H1 (cell line): ENCODE measurements around the gene ZNF562. TPM values are rescaled to one million over a fixed set of nuclear protein-coding genes. Genes with fewer than 3 reads are reported as not detected.

Experiments used
- BRCA1 ChIP-seq: IDR thresholded peaks from 2 replicates; pipeline ENCODE4 v1.6.1; 2012; ENCODE audit warnings: low read depth, low read length, improper control_type of control experiment
- CBX8 ChIP-seq: fragments of 300-800, 300-1000 bp; sonication (generic); IDR thresholded peaks from 2 replicates; pipeline ENCODE4 v1.7.1; 2016; ENCODE audit warnings: low read depth, low read length, borderline replicate concordance
- CHD2 ChIP-seq: IDR thresholded peaks from 2 replicates; pipeline ENCODE4 v1.6.1; 2012; ENCODE audit warnings: low read length, improper control_type of control experiment
- CREB1 ChIP-seq: IDR thresholded peaks from 2 replicates; pipeline ENCODE4 v1.6.1; 2012; ENCODE audit warnings: inconsistent platforms
- CTBP2 ChIP-seq: IDR thresholded peaks from 2 replicates; pipeline ENCODE4 v1.7.0; 2011; ENCODE audit warnings: borderline replicate concordance, mild to moderate bottlenecking, moderate library complexity, mixed read lengths, low read length; ENCODE audit not compliant: insufficient read depth, insufficient read length
- E2F6 ChIP-seq: IDR thresholded peaks from 2 replicates; pipeline ENCODE4 v1.6.1; 2012; ENCODE audit warnings: inconsistent platforms
- EP300 ChIP-seq, 2 experiments: IDR thresholded peaks; 1 replicate in 1 of 2; 2 replicates in 1 of 2; pipeline ENCODE4 v1.6.1; 2011 to 2012; ENCODE audit warnings: low read depth in 2 of 2, low read length in 2 of 2, mild to moderate bottlenecking in 2 of 2, borderline replicate concordance in 1 of 2, inconsistent platforms in 1 of 2, moderate library complexity in 1 of 2
- GABPA ChIP-seq: IDR thresholded peaks from 2 replicates; pipeline ENCODE4 v1.6.1; 2011; ENCODE audit warnings: mild to moderate bottlenecking, low read length, moderate library complexity, borderline replicate concordance; ENCODE audit not compliant: insufficient read depth
- GTF2F1 ChIP-seq: IDR thresholded peaks from 2 replicates; pipeline ENCODE4 v1.6.1; 2012; ENCODE audit warnings: low read depth, low read length, improper control_type of control experiment, borderline replicate concordance
- KDM1A ChIP-seq: fragments of 200-600, 300-600 bp; sonication (generic); IDR thresholded peaks from 2 replicates; pipeline ENCODE4 v1.7.1; 2016; ENCODE audit warnings: mild to moderate bottlenecking, low read length, borderline replicate concordance
- KDM4A ChIP-seq: IDR thresholded peaks from one replicate; pipeline ENCODE4 v1.7.1; 2012; ENCODE audit warnings: low read depth, mild to moderate bottlenecking, moderate library complexity, low read length, inconsistent platforms; ENCODE audit not compliant: severe bottlenecking
- KDM5A ChIP-seq: fragments of 200-600 bp; IDR thresholded peaks from 2 replicates; pipeline ENCODE4 v1.7.1; 2012; ENCODE audit warnings: mild to moderate bottlenecking, low read length, inconsistent platforms, mixed read lengths
- MAFK ChIP-seq: IDR thresholded peaks from 2 replicates; pipeline ENCODE4 v1.6.1; 2012; ENCODE audit warnings: low read depth, mild to moderate bottlenecking, improper control_type of control experiment, low read length
- NANOG ChIP-seq: IDR thresholded peaks from 2 replicates; pipeline ENCODE4 v1.6.1; 2011; ENCODE audit warnings: low read length, low read depth, mild to moderate bottlenecking, inconsistent platforms; ENCODE audit not compliant: insufficient read depth, poor library complexity, severe bottlenecking
- POLR2A ChIP-seq, 2 experiments: IDR thresholded peaks; 1 replicate in 1 of 2; 2 replicates in 1 of 2; pipeline ENCODE4 v1.6.1; 2011; ENCODE audit warnings: low read depth in 2 of 2, low read length in 2 of 2, mild to moderate bottlenecking in 2 of 2; ENCODE audit errors: control extremely low read depth in 1 of 2
- RAD21 ChIP-seq, 2 experiments: IDR thresholded peaks in 1 of 2; conservative IDR thresholded peaks in 1 of 2; 2 replicates each; pipeline ENCODE4 v1.6.1; 2011; ENCODE audit warnings: low read depth in 2 of 2, low read length in 2 of 2, improper control_type of control experiment in 1 of 2, inconsistent platforms in 1 of 2, mild to moderate bottlenecking in 1 of 2, moderate library complexity in 1 of 2
- RNF2 ChIP-seq: fragments of 200-900, 300-1000 bp; sonication (generic); IDR thresholded peaks from 2 replicates; pipeline ENCODE4 v1.7.1; 2016; ENCODE audit warnings: borderline replicate concordance, low read depth, mild to moderate bottlenecking, antibody characterized with exemption, low read length; ENCODE audit not compliant: poor library complexity, severe bottlenecking; ENCODE audit errors: missing control alignments
- SIRT6 ChIP-seq: IDR thresholded peaks from one replicate; pipeline ENCODE4 v1.7.1; 2012; ENCODE audit warnings: low read length, inconsistent platforms
- SP2 ChIP-seq: IDR thresholded peaks from 2 replicates; pipeline ENCODE4 v1.6.1; 2012; ENCODE audit warnings: mild to moderate bottlenecking, low read length, inconsistent platforms
- SP4 ChIP-seq: IDR thresholded peaks from 2 replicates; pipeline ENCODE4 v1.6.1; 2012; ENCODE audit warnings: low read length, inconsistent platforms
- SRF ChIP-seq: IDR thresholded peaks from 2 replicates; pipeline ENCODE4 v1.6.1; 2011; ENCODE audit warnings: mild to moderate bottlenecking, low read depth, low read length, moderate library complexity
- TBP ChIP-seq: IDR thresholded peaks from 2 replicates; pipeline ENCODE4 v1.6.1; 2011; ENCODE audit warnings: low read depth, low read length, improper control_type of control experiment
- YY1 ChIP-seq: IDR thresholded peaks from 2 replicates; pipeline ENCODE4 v1.6.1; 2011; ENCODE audit warnings: low read depth, mild to moderate bottlenecking, low read length
- polyA plus RNA-seq, 7 experiments: library from polyadenylated mRNA; depleted of rRNA in 3 of 7; stranded (reverse) in 5 of 7; unstranded in 2 of 7; fragments of >200 nt in 5 of 7; fragments of 200-250 nt in 2 of 7; gene quantifications; 1 replicate in 5 of 7; 2 replicates in 1 of 7; 4 replicates in 1 of 7; pipeline versions ENCODE4 v1.2.1 to v1.2.3, GENCODE V29; 2011 to 2013; ENCODE audit warnings: missing spikeins in 2 of 7, mixed read lengths in 2 of 7
- total RNA-seq: library from RNA; stranded (reverse); fragmentation: NEBNext Ultra II Directional; extraction: Animal tissue kit (Norgen Biotek cat#: 25700); gene quantifications from 2 replicates; pipeline ENCODE4 v1.2.1, GENCODE V29; 2021

ZNF562 gene
- total and polyA plus RNA-seq, 2 of the 8 experiments (the other 6 are each of a cell fraction or from before 2014, with no cell fraction given): 0.12 to 2.5 TPM

- TF ChIP-seq GABPA (peak; percentile 91), SP2 (no peak), RAD21 (IDR thresholded peaks at IDR 0.05 in 1 of 2, conservative IDR thresholded peaks at IDR 0.05 in 1 of 2; ENCODE audit: low read depth in 2 of 2, low read length in 2 of 2) (peak in 1 of 2 experiments; percentile 3; a peak in 1 of 4 replicates), TBP (peak; percentile 89), KDM4A (peak; percentile 38), KDM1A (0 out of 2 replicates have a peak, but pooled peaks have one; percentile 12), CREB1 (peak; percentile 93), CHD2 (no peak), E2F6 (no peak), SIRT6 (no peak), MAFK (no peak), RNF2 (no peak), EP300 (IDR thresholded peaks at IDR 0.05; ENCODE audit: borderline replicate concordance in 1 of 2, low read depth in 2 of 2, low read length in 2 of 2) (no peak), CBX8 (no peak), CTBP2 (no peak), YY1 (peak; percentile 96), POLR2A (IDR thresholded peaks at IDR 0.05; ENCODE audit: control extremely low read depth in 1 of 2, low read depth in 2 of 2, low read length in 2 of 2) (peak; percentile 80 to 87), KDM5A (peak; percentile 77), BRCA1 (no peak), NANOG (no peak), SRF (peak; percentile 48; the same call in 1 of the 2 replicates), GTF2F1 (0 out of 2 replicates have a peak, but pooled peaks have one; percentile 20), SP4 (no peak)
These were observed 53.5 kb downstream of the ZNF562 start, which contains the start of gene ZNF561 (continued) for GRCh38 chr19:9621156-9622037.
